TTC549 (cell line): ENCODE measurements around the gene PFDN2.

Source experiments
- FAIRE-seq: peaks from 2 replicates; lab custom pipeline; 2012; peaks lifted over from hg19 to GRCh38; lab: Jason Lieb, UNC

PFDN2 gene

GRCh38 chr1:161099090-161099802, 18.6 kb downstream of the PFDN2 start:
- no peak for FAIRE-seq

DNA sequence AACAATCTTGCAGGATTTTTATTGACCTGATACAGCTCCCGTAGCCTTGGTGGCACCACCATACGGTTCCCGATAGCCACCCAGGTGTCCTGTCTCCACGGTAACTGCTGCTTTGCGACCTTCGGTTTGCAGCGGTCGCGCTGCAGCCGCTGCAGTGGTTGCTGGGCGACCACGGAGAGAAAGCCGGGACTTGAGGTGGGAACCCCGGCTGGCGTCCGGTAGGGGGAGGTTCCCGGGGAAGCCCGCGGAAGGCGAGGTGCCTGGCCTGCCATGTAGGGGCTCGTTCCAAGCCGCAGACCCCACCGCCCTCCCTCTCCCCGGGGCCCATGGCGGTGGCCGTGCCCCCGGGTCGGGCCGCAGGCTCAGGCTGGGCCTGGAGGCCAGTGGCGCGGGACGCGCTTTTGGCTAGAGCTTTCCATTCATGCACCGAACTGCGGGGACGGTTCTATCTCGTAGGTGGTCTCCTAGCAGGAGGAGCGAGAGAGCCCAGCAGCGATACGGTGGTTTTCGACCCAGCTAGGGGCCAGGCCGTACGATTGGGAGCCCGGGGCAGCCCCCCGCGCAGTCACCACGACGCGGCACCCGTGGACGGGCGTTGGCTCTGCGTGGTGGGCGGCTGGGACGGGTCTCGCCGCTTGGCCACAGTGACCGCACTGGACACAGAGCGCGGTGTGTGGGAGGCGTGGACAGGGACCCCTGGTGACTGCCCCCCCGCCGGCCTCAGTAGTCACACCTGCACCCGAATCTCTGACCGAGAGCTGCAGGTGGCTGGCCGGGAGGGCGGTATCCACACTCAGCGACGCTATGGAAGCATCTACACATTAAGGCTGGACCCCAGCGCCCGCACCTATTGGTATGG, 19.4 kb downstream of the PFDN2 start, which contains the start of gene KLHDC9:
Gene KLHDC9 (plus strand): TSS at position 152 of the 859 bp plus-strand sequence. CDS start 175 bp downstream, at position 327.
- no peak for FAIRE-seq

DNA sequence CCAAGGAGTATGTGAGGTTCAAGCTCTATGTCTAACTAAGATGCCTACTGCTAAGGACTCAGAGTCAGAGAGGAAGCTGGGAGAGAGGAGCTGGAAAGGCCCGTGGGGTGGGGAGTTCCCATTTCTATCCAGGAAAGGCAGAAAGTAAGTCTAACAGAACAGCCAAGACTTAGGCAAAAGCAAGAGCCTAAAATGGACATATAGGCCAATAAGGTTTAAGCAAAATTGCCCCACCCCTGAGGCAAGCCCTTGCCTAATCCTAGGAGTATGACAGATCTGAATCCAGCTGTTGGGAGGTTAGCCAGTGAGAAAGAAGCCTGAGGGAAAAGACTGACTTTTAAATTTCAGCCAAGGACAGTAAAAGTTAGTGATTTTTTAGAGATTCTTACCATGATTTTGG, 21.3 kb downstream of the PFDN2 start:
- FAIRE-seq: no peak

DNA sequence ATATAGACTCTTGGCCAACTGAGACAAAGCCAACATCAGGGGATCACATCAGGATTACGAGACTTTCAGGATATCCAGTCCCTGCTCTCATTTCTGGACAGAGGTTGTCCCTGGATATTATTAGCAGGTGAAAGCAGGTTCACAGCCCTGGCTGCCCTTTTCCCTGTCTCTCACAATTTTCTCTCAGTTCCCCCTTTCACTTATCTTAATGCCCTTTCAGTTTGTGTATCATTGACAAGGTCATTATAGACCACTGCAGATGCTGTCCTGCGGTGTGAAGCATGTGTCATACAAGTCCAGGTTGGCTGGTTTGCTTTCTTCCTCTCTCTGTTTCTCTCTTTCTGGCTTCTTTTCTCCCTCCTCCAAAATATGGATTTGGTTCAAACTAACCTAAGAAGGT, 21.8 kb downstream of the PFDN2 start:
- FAIRE-seq: no peak

DNA sequence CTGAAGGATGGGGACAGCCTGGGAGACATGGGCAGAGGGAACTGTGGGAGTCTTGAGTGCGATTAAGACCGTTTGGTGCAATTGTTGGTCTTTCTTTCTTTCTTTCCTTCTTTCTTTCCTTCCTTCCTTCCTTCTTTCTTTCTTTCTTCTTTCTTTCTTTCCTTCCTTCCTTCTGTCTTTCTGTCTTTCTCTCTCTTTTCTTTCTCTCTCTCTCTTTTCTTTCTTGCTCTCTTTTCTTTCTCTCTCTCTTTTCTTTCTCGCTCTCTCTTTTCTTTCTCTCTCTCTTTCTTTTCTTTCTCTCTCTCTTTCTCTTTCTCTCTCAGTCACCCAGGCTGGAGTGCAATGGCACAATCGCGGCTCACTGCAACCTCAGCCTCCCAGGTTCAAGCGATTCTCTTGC, 22.6 kb downstream of the PFDN2 start:
- no peak for FAIRE-seq

- FAIRE-seq: no peak
Observed at GRCh38 chr1:161094481-161094880, 23.4 kb downstream of the PFDN2 start.

DNA sequence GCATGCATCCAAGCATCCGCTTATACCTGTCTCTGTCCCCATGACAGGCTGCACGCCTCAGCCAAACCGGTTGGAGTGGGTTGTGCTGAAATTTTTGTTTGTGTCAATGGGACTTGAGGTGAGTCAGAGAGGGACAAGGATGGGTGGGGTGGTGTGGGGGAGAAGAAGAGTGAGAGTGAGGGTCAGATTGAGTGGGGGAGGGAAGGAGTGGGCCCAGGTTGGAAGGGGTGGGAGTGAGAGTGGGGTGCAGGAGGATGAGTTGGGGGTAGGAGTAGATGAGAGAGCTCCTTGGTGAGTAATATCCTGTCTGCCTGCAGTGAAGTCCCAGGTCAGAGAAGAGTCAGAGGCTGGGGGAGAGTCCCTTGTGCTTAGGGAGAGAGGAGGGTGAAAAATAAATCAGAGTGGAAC, 25.2 kb downstream of the PFDN2 start:
- no peak for FAIRE-seq

DNA sequence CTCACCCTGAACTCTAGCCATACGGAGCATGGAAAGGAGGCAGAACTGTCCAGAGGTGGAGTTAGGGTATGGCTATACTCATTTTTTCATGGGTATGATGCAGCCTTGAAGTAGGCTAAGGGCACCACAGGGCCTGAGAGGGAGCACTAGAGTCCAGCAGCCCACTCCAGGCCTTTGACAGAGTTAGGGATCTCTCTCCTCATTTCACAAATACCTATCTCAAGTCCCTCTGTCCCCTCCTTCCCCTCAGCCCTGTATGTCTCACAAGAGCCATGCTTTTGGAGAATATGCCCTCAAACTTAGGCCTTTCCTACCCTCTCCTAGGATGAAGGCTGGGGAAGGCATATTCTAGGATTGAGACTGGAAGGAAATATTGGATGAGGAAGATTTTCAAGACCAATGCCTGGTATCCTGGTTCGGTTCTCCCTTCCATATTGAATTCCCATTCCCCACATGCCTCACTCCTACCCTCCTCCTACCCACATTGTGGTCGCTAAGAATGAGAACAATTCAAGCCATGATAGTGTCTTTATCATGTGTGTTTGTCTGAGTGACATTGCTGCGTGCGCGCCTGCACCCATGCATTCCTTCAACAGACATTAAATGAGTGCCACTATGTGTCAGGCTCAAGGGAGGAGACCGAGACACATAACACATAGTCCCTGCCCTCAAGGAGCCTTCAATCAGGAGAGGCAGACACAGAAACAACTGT, 25.9 kb downstream of the PFDN2 start:
- no peak for FAIRE-seq

DNA sequence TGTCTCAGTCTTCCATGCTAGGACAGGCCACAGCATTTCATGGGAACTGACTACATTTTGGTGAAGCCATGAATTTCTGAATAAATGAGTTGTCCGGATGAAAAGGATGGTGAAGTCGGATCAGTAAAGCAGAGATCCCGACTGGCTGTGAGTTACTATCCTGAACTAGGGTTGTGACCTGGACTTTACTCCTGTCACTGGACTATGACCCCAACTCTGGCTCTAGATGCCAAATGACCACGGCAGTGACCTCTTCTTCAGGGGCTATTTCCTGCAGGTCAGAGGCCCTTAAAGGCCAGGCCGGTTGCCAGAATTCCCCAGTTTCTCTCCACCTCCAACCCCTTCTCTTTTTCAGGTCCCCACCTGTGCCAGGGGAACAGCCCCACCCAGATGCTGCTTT, 26.7 kb downstream of the PFDN2 start:
- no peak for FAIRE-seq

GRCh38 chr1:161090617-161091016, 27.2 kb downstream of the PFDN2 start:
- FAIRE-seq: no peak

- no peak for FAIRE-seq
Observed at GRCh38 chr1:161089938-161090337, 27.9 kb downstream of the PFDN2 start.

DNA sequence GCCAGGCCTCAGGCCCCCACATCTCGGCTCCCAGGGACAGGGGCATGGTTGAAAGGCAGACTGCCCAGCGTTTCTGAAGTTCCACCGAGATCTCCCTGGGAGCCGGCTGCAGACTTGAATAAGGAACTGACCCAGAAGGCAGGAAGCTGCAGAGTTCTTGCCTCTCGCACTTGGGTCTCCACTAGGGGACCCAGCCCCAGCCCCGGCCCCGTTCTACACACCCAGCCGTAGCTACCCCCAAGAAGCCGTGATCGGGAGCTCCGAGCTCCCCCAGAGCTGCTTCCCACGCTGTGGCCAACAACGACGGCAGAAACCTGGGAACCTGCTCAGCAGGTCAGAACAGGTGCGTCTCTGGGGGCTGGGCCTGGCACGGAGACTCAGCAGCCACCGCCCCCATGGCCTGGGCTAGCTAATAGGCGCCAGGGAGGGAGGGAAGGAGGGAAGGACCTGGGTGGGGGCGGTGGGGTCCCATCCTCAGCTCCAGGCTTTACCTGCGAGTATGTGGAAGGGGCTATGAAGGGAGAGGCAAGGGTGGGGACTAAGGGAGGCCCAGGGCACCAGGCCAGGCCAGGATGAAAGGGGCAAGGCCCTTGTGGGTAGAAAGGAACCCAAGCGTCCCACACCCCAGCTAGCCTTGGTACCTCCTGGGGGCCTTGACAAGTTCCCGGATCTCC, 28.4 kb downstream of the PFDN2 start, which contains the start of gene NECTIN4:
Gene NECTIN4 (minus strand): TSS at position 308 of the 674 bp plus-strand sequence. CDS start 262 bp downstream, at position 46.
- FAIRE-seq: no peak

DNA sequence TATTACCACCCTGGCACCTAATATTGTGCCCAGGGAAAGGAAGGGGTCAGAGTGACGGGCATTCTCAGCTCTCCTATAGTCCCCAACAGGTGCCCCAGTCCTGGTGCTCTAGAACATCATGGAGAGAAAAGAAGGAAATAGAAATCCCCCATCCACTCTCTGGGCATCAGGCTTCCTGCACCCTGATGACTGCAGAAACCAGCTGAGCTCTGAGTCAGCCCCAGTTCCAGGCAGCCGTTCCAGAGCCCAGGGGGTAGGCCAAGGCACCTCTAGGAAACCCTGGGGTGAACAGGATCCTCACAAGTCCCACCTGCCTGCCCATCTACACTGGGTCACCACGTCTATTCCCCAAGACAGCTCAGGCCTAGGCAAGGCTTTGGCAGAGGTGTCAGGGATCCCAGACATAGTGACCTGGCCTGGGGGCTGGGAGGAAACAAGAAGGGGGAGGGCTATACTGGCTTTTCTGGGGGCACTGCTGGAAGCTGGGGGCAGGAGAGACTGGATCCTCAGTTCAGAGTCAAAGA, 29.2 kb downstream of the PFDN2 start:
- FAIRE-seq: no peak

- no peak for FAIRE-seq
Observed at GRCh38 chr1:161086457-161086856, 31.4 kb downstream of the PFDN2 start.

DNA sequence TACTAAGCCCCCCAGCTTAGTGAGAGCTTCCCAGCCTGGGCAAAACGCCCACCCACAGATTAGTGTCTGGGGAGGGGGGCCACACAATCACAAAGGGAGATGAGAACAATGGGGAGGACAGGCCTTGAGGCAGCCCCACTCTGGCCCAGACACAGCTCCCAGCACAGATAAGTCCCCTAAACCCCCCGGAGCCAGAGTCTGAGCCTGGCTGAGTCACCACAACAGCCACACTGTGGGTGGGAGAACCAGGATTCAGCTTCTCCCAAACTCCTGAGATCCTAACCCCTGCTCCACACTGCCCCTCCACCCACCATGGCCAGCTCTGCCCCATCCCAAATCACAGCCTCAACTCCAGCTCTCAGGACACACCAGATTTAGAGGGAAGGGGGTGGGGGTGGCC, 32.7 kb downstream of the PFDN2 start:
- FAIRE-seq: no peak

- FAIRE-seq: no peak
Observed at GRCh38 chr1:161084597-161084988, 33.2 kb downstream of the PFDN2 start.

DNA sequence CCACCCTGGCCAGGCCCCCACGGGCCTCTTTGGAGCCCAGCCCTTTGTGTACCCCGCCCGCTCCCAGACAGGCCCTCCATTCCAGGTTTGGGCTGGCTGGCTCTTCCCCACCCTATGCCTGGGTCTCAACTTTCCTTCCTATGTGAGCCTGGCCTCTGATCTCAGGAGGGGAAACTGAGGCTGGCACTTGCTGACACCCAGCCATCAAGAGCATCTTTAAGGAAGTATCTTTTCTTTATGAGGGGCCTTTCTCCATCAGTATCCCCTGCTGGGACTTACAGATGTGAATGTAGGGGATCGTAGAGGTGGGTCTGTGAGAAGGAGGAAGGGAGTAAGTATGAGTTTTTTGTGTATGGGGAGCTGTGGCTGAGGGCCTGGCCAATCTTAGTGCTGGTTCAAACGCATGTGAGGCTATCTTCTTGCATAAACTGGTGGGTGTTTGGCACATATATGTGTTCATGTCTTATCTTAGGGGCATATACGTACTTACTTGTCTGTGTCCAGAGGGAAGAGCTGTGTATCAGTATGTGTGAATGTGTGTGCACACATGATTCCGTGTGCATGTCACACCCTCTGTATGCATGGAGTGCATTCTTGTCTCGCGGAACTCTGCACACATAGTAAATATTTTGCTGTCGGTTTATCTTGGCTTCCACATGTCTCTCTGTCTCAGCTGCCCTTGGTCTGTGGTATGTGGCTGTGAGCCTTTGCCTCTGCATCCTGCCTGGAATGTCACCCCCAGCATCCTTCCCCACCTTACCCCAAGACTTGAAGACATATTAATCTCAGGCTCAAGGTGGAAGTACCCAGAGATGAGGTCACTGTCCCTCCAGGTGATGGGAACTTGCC, 33.9 kb downstream of the PFDN2 start:
- no peak for FAIRE-seq

- FAIRE-seq: no peak
Observed at GRCh38 chr1:161082996-161083747, 34.7 kb downstream of the PFDN2 start.

- FAIRE-seq: no peak
Observed at GRCh38 chr1:161082483-161082882, 35.4 kb downstream of the PFDN2 start.

DNA sequence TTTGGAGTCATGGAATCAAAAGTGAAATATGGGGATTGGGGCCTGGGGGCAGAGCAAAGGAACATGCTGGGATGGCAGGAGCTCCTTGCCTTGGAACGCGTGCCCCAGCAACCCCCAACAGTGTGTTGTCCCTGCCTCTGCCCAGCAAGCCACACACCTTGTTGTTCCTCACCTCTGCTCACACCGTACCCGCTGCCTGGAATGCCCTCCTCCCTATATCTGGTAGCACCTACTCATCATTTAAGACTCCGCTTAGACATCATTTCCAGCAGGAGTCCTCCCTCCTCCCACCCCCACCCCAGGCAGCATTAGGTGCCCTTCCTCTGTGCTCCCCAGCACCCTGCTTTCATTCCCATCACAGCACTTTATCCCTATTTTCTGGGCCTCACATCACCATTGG, 36.3 kb downstream of the PFDN2 start:
- FAIRE-seq: no peak
